Measurements from ENCODE around the gene ATAD3C. TPM values are rescaled to one million over a fixed set of nuclear protein-coding genes. Genes with fewer than 3 reads are reported as not detected.

The ATAD3C gene
- total RNA-seq, 1 donor from 2014 or later: 2.9 TPM

DNA sequence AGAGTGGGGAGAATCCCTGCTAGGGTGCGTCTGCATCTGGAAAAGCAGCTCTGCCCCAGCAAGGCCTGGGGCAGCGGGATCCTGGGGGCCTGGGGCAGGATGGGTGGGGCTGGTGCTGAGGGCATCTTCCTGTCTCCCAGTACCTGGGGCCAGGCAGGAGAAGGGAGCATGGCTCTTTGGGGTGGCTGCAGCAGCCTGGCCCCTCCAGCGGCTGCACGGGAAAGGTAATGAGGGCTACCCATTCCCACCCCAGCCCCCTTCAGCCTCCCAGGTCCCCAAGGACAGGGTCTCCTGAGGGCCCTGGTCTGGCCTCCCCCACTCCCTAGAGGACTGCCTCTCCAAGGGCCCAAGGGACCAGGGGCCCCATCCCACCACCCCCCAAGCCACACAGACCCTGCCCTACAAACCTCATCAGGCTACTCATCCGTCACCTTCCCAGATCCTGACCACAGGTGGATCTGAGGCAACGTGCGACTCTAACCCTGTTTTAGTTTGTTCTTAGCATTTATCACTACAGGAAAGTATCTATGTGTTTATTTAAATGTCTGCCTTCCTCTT lies 27.5 kb upstream of the ATAD3C start:
- no peaks in the 10 kb centered on the region for H3K9me3 Mint-ChIP-seq
- peaks cover 45% of the 10 kb centered on the region for H3K4me1 Mint-ChIP-seq
- H3K4me3 Mint-ChIP-seq: no peak overlapping the region
- H3K27me3 Mint-ChIP-seq (ENCODE audit: low read depth): no peaks in the 10 kb centered on the region
- peak overlapping the region; percentile 96 for H3K27ac Mint-ChIP-seq
- TF ChIP-seq, protein P1, sequence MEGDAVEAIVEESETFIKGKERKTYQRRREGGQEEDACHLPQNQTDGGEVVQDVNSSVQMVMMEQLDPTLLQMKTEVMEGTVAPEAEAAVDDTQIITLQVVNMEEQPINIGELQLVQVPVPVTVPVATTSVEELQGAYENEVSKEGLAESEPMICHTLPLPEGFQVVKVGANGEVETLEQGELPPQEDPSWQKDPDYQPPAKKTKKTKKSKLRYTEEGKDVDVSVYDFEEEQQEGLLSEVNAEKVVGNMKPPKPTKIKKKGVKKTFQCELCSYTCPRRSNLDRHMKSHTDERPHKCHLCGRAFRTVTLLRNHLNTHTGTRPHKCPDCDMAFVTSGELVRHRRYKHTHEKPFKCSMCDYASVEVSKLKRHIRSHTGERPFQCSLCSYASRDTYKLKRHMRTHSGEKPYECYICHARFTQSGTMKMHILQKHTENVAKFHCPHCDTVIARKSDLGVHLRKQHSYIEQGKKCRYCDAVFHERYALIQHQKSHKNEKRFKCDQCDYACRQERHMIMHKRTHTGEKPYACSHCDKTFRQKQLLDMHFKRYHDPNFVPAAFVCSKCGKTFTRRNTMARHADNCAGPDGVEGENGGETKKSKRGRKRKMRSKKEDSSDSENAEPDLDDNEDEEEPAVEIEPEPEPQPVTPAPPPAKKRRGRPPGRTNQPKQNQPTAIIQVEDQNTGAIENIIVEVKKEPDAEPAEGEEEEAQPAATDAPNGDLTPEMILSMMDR (IDR thresholded peaks at IDR 0.05; ENCODE audit: unreplicated experiment): no peak
- DNase-seq (ENCODE audit: low spot score in 2 of 2, unreplicated experiment in 2 of 2): no peak
- H3K36me3 Mint-ChIP-seq: no peaks in the 10 kb centered on the region

DNA sequence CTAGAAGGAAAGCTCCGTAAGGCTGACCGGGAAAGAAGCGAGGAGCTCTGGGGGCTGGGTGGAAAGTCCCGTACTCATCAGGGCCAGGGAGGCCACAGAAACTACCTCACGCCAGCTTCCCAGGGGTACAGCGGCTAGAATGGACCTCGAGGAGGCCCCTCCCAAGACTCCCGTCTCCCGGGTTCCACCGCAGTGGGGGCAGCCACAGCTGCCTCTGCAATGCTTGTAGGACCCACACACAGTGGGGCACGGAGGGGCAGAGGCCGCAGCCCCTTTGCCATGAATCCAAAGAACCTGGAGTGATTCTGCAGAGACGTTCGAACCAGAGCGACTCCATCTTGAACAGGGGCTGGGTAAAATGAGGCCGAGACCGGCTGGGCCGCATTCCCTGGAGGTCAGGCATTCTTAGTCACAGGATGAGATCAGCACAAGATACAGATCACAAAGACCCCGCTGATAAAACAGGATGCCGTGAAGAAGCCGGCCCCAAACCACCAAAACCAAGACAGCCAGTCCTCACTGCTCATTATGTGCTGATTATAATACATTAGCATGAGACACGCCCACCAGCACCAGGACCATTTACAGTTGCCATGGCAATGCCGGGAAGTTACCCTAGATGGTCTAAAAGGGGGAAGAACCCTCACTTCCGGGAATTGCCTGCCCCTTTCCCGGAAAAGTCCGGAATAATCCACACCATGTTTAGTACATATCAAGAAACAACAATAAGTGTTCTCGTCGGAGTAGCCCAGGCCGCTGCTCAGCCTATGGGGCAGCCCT lies 26.8 kb upstream of the ATAD3C start:
- no peak overlapping the region for H3K4me3 Mint-ChIP-seq
- H3K4me1 Mint-ChIP-seq: peaks cover 39% of the 10 kb centered on the region
- H3K9me3 Mint-ChIP-seq: no peaks in the 10 kb centered on the region
- no peaks in the 10 kb centered on the region for H3K36me3 Mint-ChIP-seq
- peak overlapping the region; percentile 96 for H3K27ac Mint-ChIP-seq
- H3K27me3 Mint-ChIP-seq (ENCODE audit: low read depth): no peaks in the 10 kb centered on the region
- TF ChIP-seq, protein P1 (IDR thresholded peaks at IDR 0.05; ENCODE audit: unreplicated experiment): no peak
- peak in 1 of 2 experiments; percentile 50 for DNase-seq (ENCODE audit: low spot score in 2 of 2, unreplicated experiment in 2 of 2)

DNA sequence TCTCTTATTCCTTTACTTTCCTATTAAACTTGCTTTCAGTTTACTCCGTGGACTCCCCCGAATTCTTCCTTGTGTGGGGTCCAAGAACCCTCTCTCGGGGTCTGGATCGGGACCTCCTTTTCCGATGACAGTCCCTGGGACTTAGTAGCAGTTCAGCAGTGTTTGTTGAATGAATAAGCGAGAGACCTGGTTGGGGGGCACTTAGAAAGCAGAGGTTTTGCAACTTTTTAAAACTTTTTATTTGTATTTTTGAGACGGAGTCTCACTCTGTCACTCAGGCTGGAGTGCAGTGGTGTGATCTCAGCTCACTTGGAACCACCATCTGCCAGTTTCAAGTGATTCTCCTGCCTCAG lies 26.3 kb upstream of the ATAD3C start:
- Mint-ChIP-seq H3K27me3 (ENCODE audit: low read depth) (no peaks in the 10 kb centered on the region), H3K9me3 (no peaks in the 10 kb centered on the region), H3K4me1 (peaks cover 36% of the 10 kb centered on the region), H3K4me3 (no peak overlapping the region), H3K36me3 (no peaks in the 10 kb centered on the region), H3K27ac (peak overlapping the region; percentile 96)
- TF ChIP-seq, protein P1 (IDR thresholded peaks at IDR 0.05; ENCODE audit: unreplicated experiment): no peak
- no peak for DNase-seq (ENCODE audit: low spot score in 2 of 2, unreplicated experiment in 2 of 2)

DNA sequence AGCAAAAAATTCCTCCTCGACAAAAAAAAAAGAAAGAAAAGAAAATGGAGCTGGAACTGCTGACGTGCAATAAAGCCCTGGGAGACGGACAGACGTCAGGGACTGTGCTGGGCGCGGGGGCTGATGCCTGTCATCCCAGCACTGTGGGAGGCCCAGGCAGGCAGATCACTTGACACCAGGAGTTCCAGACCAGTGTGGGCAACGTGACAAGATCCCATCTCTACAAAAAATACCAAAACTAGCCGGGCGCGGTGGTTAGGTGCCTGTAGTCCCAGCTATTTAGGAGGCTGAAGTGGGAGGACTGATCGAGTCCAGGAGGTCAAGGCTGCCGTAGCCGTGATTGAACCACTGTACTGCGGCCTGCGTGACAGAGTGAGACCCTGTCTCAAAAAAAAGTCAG lies 24.8 kb upstream of the ATAD3C start:
- no peaks in the 10 kb centered on the region for H3K36me3 Mint-ChIP-seq
- H3K9me3 Mint-ChIP-seq: no peaks in the 10 kb centered on the region
- H3K4me1 Mint-ChIP-seq: peaks cover 37% of the 10 kb centered on the region
- H3K27me3 Mint-ChIP-seq (ENCODE audit: low read depth): no peaks in the 10 kb centered on the region
- DNase-seq (ENCODE audit: low spot score in 2 of 2, unreplicated experiment in 2 of 2): no peak
- peak overlapping the region; percentile 77 for H3K27ac Mint-ChIP-seq
- TF ChIP-seq, protein P1 (IDR thresholded peaks at IDR 0.05; ENCODE audit: unreplicated experiment): no peak
- no peak overlapping the region for H3K4me3 Mint-ChIP-seq

DNA sequence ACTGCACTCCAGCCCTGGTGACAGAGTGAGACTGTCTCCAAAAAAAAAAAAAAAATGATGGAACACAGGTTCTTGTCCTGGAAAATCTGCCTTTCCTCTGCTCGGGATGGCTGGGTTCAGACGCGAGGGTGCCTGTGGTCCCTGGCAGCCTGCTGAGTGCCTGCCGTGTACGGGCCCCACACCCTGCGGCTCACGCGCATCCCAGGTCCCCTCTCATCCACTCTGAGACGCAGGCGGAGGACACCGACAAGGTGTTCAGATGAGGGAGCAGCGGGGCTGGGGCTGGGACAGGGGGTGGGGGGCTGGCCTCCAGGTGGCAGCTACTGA lies 24.1 kb upstream of the ATAD3C start:
- Mint-ChIP-seq H3K4me3 (peak overlapping the region; percentile 26), H3K27ac (peak overlapping the region; percentile 77), H3K27me3 (ENCODE audit: low read depth) (no peaks in the 10 kb centered on the region), H3K36me3 (no peaks in the 10 kb centered on the region), H3K9me3 (no peaks in the 10 kb centered on the region), H3K4me1 (peaks cover 43% of the 10 kb centered on the region)
- TF ChIP-seq, protein P1 (IDR thresholded peaks at IDR 0.05; ENCODE audit: unreplicated experiment): no peak
- DNase-seq (ENCODE audit: low spot score in 2 of 2, unreplicated experiment in 2 of 2): no peak
